Measurements from ENCODE around the gene ADAMTSL1.

ADAMTSL1 gene

DNA sequence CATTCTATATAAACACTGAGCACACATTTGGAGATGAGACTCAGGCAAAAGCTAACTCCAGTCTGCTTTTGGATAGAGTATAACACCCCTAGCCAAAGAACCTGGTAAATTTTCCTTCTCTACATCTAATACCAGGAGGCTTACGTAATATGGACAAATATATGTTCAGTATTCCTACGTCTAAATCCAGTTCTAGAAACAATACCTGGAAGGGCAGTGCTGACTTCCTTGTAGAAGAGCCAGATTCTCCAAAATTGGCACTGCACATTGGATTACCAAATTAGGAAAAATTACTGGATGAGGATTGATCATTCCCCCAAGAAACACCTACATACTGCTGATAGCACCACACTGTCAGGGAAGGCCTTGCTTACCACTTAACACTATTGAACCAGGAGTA lies 311.7 kb downstream of the ADAMTSL1 start:
- DNase-seq: no peak

DNA sequence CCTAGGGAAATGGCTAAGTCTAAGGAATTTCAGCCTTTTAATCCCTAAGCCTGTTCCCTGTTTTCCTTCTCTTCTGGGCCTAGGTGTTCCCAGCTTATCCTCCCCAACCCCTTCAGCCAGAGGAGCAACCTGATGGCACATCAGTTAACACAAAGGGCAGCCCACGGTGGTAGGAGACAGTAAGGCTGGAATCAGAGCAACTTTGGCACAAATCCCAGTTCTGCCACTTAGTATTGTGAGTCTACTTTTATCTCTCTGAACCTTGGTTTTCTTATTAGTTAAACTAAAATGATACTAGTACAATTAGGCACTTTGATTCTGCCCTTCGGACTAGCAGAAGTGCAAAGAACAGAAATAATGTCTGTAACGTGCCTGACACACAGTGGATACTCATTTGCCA lies 312.2 kb downstream of the ADAMTSL1 start:
- no peak for DNase-seq

DNA sequence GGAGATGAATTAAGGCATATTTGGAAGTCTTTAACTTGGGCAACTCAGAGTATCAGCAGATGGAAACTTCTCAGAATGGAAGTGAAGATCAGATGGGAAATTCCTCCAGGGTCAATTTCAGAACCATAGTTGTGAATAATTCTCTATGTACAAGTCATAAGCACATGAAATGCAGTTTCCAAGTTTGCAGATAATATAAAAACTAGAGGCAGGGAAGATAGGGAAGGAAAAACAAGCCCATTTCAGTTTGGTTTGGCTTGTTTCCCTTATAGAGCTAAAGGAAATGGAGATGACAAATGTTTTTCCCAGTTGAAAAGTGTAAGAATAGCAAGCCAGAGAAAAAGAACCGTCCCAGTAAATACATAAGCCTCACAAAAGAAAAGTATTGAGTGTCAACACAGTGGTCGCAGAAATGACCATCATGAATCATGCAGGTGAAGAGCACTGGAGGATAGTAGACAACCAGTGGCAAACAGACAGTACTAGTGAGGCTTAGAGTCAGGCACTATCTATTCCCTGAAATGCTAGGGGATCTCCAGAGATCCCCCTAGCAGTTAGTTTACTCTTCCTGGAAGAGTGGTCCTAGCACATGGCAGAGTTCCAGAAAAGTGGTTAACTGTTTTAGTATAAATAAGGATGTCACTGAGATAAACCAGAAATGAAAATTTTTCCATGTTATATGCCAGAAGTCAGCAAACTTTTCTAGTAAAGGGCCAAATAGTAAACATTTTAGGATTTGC lies 313.1 kb downstream of the ADAMTSL1 start:
- DNase-seq: no peak

DNA sequence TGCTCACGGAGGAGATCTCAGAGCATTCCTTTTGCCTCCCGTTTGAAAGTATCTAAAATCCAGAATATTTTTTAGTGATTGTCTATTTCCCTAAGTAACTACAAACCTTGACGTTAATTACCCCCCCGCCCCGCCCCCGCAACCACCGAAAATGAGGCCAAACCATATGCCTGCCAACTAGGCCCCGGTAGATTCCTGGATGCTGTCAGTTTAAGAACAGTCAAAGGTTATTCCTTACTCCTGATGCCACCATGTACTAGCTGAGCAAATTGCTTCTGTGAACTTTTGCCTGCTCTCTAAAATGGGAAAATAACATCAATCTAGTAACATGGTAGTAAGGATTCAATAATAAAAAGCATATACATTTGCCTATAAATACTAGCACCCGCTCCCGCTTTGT lies 314.3 kb downstream of the ADAMTSL1 start:
- DNase-seq: no peak

DNA sequence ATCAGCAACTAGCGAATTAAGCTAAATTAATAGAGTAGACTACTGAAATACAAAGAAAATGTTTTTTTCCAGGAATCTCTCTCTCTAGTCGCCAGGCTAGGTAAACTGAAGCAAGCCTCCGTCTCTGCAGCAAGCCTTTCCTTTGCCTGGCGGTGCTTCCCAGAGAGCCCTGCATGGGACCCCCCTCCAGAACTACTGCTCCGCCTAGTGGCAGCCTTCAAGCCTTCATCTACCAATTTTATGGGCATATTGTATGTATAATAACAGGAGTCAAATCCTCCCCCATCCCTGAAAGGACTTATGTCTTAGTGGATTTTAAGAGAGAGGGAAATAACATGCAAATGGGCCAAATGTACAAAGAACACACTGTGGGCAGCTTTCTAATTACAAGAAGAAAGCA lies 317.1 kb downstream of the ADAMTSL1 start:
- no peak for DNase-seq

DNA sequence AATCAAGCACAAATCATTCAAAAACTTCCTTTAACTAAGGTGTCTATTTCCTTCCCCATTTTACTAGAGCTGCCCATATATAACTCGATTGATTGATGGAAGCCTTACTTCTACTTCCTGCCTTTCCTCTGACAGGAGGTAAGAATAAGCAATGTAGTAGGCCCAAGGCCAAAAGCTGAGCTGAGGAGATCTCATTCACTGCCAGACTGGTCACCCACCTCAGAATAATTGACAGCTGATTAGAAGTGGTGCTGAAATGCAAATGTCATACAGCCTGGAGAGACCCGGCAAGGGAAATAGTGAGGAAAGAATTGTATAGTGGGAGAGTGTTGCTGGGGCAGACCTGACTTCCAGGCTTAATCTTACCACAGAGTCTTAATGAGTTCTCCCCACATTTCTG lies 319.2 kb downstream of the ADAMTSL1 start:
- no peak for DNase-seq

DNA sequence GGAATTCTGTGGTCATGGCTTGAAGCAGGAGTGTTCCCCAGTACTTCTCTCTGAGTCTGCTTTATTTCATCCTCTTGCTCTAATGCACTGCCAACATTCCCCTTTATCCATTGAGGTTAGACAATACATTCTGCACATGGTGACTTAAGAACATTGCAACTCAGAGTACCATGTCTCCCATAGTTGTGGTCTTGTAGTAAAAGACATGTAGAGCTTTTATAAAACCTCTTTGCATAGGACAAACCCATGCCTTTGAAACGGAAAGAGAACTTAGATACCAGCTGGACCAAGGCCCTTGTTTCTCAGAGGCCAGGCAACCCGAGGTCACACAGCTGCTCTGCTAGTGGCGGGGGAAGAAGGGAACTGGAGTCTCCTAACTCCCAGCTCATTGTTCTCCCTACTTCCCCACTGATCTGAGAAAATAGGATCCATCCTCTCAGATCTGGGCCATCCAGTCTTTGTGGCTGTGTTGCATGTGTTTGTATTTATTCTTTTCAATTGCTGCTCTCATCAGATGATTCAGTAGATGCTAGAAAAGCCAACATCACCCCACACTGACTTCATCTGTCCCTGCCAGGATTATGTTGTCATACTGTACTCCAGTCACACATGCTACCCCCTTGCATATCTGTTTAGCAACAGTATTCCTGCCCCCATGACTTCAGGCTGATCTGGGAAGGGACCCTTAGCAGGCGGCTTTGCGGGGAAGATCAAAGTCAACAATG lies 322.2 kb downstream of the ADAMTSL1 start:
- no peak for DNase-seq

DNA sequence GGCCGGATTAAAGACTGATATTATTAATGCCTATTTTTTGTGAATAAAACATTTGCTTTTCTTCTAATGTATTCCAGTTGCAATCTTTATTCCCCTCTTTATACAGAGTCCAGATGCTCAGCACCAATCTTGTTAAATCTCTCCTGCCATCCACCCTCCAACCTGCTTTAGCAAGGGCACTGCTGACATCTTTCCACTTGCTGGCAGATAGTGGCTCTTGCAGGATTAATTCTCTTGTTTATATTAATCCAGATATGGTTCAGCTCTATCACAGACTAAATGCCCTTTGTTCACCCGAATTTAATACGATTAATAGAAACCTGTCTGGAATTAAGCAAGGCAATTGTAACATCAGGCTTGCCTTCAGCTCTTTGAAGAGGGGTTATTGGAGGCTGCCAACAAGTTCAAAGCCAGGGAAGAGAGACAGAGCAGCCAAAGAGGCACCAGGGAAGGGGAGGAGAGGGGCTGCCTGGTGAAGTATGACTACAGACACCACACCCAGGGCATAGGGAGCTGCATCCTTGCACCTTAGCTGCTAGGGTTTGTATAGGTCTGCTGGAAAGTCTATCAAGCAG lies 322.8 kb downstream of the ADAMTSL1 start:
- no peak for DNase-seq

DNA sequence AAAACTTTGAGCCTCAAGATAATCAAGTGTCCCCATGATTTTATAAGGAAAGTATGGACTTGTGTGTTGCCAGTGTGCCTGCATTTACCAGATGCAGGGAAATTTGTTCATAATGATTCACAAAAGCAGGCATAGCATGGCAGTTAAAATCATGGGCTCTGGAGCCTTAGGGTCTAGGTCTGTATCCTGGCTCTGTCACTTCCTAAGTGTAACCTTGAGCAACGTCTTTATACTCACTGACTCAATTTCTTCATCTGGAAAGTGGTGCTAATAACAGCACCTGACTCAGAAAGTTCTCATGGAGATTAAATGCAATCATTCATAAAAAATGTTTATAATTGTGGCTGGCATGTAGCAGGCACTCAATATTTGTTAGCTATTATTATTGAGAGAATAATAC lies 324.2 kb downstream of the ADAMTSL1 start:
- DNase-seq: no peak

DNA sequence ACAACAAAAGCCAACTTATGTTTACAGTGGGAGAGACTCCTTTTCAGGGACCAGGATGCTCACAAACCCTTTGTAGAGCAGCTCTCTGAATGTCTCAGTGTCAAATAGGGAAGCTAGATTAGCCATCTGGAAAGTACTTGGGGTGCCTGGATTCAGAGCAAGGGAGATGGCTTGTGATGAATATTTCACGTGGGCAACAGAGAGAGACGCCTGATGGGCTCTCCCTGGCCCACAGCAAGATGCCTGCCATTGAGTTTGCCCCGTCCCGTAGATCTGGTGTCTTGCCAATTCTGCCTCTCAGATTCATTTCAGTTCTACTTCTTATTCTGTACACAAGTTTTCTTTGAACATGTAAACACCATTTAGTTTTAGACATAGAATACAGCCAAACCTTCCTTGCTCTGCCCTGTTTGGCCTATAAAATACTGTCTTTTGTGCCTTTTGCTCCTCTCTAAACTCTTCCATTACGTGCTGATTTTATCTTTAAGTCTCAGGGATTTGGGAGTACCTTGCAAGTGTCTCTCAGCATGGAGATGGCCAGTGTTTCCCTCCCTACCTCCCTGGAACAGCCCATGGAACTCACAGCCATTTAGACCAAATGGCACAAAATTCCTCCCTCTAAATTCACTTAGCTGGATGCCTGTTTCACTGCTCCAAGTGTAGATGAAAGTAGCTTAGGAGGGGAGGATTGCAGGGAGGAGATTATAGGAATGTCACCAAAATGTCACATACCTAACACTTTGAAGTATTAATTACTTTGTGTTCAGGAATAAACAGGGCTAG lies 324.7 kb downstream of the ADAMTSL1 start:
- no peak for DNase-seq

DNA sequence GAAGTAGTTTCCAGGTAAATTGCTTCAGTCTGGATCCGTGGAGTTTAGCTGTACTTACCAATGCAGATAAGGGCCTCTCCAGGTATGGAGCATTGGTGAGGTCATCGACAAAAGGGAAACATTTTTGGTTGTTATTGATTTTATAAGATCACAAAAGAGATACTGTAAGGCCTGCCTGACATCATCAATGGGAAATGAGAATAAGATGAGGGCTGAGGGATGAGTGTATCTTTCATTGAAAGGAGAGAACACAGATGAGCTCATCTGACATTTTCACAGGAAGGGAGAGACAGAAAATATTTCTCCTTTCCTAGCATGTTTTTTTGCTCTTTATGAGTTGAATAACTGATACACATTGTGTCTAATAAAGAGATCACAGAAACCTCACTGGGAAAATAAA lies 325.5 kb downstream of the ADAMTSL1 start:
- DNase-seq: no peak

DNA sequence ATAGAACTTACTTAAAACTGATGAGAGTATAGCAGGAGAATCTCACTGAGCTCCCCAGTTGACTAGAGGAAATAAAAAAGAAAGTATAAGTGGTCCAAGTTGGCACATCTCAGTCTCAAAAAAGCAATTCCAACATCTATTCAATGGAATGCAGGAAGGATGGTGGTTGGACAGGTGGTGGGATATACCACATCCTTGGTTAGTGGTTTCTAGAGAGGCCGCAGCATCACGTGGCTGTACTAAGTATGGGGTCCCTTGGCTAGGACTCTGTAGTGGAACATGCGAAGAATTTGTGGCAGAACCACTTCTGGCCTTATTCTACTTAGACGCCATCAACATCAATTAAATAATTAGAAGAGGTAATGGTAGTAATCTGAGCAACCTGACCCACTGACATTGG lies 326.6 kb downstream of the ADAMTSL1 start:
- DNase-seq: no peak

DNA sequence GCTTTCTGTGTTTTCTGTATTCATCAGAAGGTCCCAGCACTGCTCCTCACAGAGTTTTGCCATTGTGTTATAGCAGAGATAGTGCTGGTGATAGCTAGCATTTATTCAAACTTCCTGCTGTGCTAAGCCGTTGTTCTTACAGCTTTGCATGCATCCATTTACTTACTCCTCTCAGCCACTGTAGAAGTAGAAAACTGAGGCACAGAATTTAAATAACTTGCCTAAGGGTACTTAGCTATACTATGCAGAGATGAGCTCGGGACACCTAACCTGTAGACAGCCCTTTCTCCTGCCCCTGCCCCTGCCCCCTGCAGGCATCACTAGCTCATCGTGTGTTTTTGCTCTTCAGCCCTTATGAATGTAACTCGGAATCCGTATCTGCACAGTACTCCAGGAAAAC lies 331.4 kb downstream of the ADAMTSL1 start:
- no peak for DNase-seq

DNA sequence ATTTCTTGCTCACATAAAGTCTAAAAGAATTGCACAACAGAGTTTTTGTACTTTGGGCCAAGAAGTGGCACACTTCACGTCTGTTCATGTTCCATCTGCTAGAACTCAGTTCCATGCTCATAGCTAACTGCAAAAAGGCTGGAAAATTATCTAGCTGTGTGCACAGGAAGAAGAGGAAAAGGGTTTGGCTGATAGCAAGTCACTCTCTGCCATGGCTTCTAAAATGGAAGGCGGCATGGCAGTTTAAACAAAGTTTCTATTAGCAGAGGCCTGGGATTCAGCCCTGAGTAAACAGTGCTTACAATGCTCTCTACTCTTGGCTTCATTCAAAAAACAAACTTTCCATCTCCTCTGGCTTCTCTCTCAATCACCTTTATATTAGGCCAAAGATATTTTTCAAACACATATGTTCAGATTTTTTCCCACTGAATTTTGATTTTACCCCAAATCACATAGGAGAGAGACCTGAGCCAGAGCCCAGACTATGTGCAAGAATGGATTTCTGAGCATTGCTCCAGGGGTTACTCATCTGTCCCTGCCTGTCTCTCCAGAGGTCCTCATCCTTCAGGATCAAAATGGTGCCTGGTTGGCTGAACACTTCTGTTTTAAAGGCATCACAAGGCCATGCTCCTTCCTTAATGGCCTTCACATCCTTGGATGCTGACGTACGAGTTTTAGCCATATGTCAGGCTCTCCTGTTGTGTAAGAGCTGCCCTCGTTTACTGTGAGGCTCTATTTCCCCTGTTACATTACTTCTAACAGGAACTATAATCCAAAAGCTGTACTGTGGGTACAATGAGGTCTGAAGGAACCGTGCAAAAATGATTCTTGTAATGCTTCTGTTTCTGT lies 332.5 kb downstream of the ADAMTSL1 start:
- no peak for DNase-seq

DNA sequence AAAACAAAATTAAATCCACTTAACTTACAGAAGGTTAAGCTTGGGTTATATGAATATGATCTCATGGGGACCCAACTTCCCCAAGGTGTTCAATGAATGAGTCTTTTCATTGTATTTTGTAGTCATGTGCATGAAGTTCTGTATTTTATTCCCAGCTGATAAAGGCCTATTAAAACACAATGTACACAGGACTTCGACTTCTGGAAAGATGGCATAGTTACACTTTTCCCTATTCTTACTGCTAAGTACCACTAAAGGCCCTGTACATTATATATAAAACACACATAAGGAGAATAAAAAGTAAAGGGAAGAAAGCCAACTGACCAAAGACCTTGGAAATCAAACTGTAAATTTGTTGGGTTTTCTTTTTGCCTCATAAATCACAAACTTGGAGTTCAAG lies 336.6 kb downstream of the ADAMTSL1 start:
- DNase-seq: no peak

DNA sequence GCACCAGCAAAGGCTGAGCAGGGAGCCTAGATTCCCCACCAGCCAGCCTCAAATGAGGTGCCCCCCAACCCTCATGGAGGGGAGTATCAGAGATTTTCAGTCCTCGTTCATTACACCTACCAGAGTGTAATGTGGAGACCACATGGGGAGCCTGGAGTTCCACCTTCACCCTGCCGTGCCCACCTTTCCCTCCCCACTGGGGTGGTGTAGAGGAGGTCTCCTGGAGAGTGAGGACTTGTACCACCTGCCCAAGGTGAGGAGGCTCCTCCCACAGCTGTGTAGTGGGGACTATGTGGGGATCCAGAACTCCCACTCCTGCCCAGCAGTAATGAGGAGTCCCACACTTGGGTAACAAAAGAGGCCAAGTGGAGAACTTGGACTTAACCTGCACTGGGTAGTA lies 337.2 kb downstream of the ADAMTSL1 start:
- no peak for DNase-seq

DNA sequence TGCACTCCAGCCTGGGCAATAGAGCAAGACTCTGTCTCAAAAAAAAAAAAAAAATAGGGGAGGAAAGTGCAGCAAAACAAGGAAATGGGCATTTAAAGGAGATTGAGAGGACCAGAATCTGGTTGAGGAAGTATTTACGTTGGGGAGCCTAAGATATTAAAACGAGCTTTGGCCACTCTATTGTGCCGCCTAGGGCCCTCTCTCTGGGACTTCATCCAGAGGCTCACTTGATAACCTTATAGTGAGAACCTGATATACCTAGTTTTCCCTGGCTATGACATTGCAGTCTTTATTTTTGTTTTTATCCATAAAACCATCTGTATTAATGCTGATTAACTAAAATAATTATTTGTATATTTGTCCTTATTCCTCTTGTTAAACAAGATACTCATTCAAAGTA lies 345.5 kb downstream of the ADAMTSL1 start:
- DNase-seq: no peak

DNA sequence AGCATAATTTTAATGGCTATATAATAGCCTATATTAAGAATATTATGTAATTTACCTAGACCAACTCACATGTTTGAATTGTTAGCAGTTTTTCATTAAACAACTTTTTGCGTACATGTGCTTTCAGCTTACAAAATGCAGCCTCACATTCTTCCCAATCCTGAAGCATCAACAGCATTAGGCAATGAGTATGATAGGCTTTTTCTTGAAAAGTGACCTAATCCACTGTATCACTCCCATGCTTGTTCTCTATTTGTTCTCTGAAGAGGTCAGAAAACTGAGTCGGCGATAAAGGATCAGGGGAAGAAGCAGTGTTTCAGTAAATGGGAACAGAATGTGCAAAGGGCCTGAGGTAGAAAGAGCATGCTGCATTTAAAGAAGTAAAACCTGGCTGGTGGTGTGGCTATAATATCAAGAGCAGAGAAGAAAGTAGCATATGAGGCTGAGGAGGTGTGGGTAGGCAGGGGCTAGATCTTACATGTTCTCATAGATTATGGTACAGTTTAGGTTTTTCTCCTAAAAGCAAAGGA lies 346.7 kb downstream of the ADAMTSL1 start:
- no peak for DNase-seq

DNA sequence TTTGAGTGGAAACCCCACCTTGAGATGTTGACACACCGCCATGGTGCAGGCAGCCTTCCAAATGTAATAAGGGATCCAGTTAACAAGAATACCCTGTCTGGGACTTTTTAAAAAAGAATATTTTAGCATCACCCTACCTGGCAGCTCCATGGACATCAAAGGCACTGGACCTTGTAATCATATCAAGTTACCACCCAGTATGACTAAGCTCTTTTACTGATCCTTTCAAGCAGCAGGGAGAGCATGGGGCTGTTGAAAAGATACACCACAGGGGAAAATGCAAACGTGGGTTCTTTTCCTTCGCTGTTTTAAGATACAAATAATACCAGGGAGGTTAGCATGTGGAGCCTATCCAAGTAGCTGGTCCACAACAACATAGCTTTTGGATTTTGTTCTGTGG lies 347.8 kb downstream of the ADAMTSL1 start:
- no peak for DNase-seq

DNA sequence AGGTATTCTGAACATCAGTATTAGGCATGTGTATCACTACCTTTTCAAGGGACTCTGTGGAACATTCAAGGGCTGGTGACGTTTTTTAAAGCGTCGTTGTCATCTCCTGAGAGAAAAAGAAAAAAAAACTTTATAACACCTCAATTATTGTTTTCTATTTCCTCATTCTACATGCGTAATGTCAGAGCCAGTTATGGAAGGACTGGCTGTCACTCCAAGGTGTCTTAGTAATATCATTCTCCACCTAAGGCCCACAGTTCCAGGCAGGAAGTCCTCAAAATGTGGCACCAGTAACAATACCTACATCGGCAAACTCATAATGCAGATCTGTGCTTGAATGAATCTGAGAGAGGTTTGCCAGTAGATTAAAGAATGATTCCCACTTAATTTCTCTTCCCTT lies 348.9 kb downstream of the ADAMTSL1 start:
- no peak for DNase-seq

DNA sequence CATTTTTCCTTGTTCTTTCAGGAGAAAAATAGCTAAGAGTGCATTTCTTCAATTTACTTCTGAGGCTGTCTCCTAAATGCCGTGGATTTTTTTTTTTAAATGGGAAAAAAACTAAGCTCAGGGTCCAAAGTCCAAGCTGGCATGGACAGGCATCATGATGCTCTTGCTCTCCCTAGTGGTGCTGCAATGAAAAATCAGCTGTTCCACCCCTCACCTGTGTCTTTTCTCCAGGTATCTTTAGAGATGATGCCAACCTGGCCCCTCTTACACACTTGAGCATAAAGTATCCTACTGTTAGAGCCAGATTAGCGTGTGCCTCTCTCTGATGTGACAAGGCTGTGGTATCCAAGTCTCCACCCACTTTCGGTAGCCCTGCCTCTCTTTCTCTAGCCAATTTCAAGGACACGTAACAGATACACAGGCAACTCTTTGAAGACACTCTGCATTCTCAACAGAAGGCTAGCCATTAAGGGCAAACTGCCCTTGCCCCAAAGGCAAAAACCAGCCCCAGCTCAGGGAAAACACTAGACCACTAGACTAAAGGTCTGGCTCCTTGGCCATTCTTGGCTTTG lies 350.2 kb downstream of the ADAMTSL1 start:
- no peak for DNase-seq

DNA sequence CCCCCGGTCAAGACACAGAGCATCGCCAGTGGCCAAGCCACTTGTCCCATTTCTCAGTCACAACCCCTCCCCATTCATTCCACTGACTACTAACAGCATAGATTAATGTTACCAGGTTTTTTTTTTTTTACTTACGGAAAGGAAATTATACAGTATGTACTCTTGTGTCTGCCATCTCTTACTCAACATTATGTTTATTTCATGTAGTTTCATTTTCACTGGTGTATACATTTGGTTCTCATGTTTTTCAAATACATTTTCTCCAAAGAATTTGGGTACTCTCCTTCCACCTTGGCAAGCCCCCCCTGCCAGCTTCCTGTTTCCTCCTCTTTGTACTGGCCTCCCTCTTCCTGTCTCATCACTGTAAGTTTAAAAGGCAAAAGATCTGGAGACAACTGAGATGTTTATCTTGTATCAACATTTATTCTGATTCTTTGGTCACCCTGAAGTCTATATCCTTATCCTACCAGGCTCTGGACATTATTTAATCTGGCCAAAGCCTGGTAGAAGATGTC lies 351.8 kb downstream of the ADAMTSL1 start:
- DNase-seq: no peak

Measured in effector CD4-positive, alpha-beta T cell (primary cell).